SK-N-SH (cell line): ENCODE measurements around the gene KRT9. TPM values are rescaled to one million over a fixed set of nuclear protein-coding genes. Genes with fewer than 3 reads are reported as not detected.
"Not testable (repeated sequence)": the region's sequence is repeated elsewhere in the genome, so short reads cannot be mapped to it uniquely, and the experiment has no call there.

Source experiments
- CTCF ChIA-PET: fragments of 300-600, 350-600 bp; formaldehyde crosslinking; extraction: SDS; loops from one replicate; lab custom pipeline; 2021; lab: Yijun Ruan, JAX
- POLR2A ChIA-PET: fragments of 350-600 bp; sonication (Branson Sonifier 250); formaldehyde crosslinking; extraction: SDS; loops from one replicate; lab custom pipeline; 2020; ENCODE audit warnings: antibody characterized with exemption, inconsistent platforms; lab: Yijun Ruan, JAX
- DNase-seq: peaks from one replicate; pipeline ENCODE4 v3.0.0; 2012
- H2AFZ ChIP-seq: fragments of 200-600 bp; sonication (generic); 2 replicates; pipeline ENCODE4 v1.8.1; 2016; ENCODE audit warnings: antibody characterized with exemption, mild to moderate bottlenecking, low read depth
- H3F3A ChIP-seq: fragments of 200-600 bp; sonication (generic); replicated peaks from 2 replicates; pipeline ENCODE3; 2016; ENCODE audit warnings: antibody characterized with exemption, mild to moderate bottlenecking; ENCODE audit not compliant: insufficient read depth
- H3K27ac ChIP-seq, 2 experiments: fragments of 200-500 bp in 1 of 2; fragments of 200-600 bp in 1 of 2; sonication (Bioruptor generic) in 1 of 2; sonication (generic), shearing (Covaris generic) in 1 of 2; 2 replicates each; pipeline versions ENCODE4 v1.5.1 to v1.6.1; 2014 to 2016; ENCODE audit warnings: low read depth in 2 of 2, inconsistent platforms in 1 of 2, low read length in 1 of 2, mild to moderate bottlenecking in 1 of 2, mixed read lengths in 1 of 2
- H3K27me3 ChIP-seq: fragments of 200-600 bp; sonication (generic), shearing (Covaris generic); 2 replicates; pipeline ENCODE4 v1.6.1; 2016; ENCODE audit warnings: mixed run types; ENCODE audit not compliant: insufficient read depth
- H3K36me3 ChIP-seq, 2 experiments: fragments of 200-500 bp in 1 of 2; fragments of 200-600 bp in 1 of 2; sonication (Bioruptor generic) in 1 of 2; sonication (generic) in 1 of 2; replicated peaks in 1 of 2; 2 replicates each; pipeline versions ENCODE3 to v1.5.1; 2014 to 2016; ENCODE audit warnings: low read length in 1 of 2, mild to moderate bottlenecking in 1 of 2; ENCODE audit not compliant: insufficient read depth in 2 of 2, control insufficient read depth in 1 of 2
- H3K4me1 ChIP-seq, 2 experiments: fragments of 200-500 bp in 1 of 2; fragments of 200-600 bp in 1 of 2; sonication (Bioruptor generic) in 1 of 2; sonication (generic), shearing (Covaris generic) in 1 of 2; 2 replicates each; pipeline versions ENCODE4 v1.5.1 to v1.6.1; 2014 to 2016; ENCODE audit warnings: low read depth in 1 of 2, low read length in 1 of 2, mixed run types in 1 of 2; ENCODE audit not compliant: insufficient read depth in 2 of 2, control insufficient read depth in 1 of 2
- H3K4me2 ChIP-seq: fragments of 200-600 bp; sonication (generic), shearing (Covaris generic); 2 replicates; pipeline ENCODE4 v1.6.1; 2017; ENCODE audit warnings: mixed run types
- H3K4me3 ChIP-seq, 2 experiments: fragments of 200-500 bp in 1 of 2; fragments of 200-600 bp in 1 of 2; sonication (Bioruptor generic) in 1 of 2; sonication (generic), shearing (Covaris generic) in 1 of 2; 2 replicates each; pipeline versions ENCODE4 v1.5.1 to v1.8.1; 2014 to 2016; ENCODE audit warnings: low read depth in 2 of 2, inconsistent platforms in 1 of 2, low read length in 1 of 2, mild to moderate bottlenecking in 1 of 2, mixed read lengths in 1 of 2, moderate library complexity in 1 of 2
- H3K79me2 ChIP-seq: fragments of 200-600 bp; sonication (generic); 2 replicates; pipeline ENCODE4 v1.8.1; 2017; ENCODE audit warnings: mild to moderate bottlenecking; ENCODE audit not compliant: insufficient read depth
- H3K9ac ChIP-seq: fragments of 200-600 bp; sonication (generic); 2 replicates; pipeline ENCODE4 v1.6.1; 2017; ENCODE audit warnings: mixed run types
- H3K9me2 ChIP-seq: fragments of 200-600 bp; sonication (generic); 2 replicates; pipeline ENCODE4 v1.6.1; 2017; ENCODE audit warnings: mixed run types
- H3K9me3 ChIP-seq: fragments of 200-600 bp; sonication (generic); 2 replicates; pipeline ENCODE4 v1.6.1; 2017; ENCODE audit warnings: mixed run types, mild to moderate bottlenecking, moderate library complexity
- H4K20me1 ChIP-seq: fragments of 200-600 bp; sonication (generic); 2 replicates; pipeline ENCODE4 v1.6.1; 2017; ENCODE audit warnings: mild to moderate bottlenecking, mixed run types; ENCODE audit not compliant: insufficient read depth
- CHD2 ChIP-seq: fragments of 150-350 bp; IDR thresholded peaks from 2 replicates; pipeline ENCODE4 v1.6.1; 2018; ENCODE audit warnings: low read length; ENCODE audit not compliant: partially characterized antibody
- FOXJ3 ChIP-seq: sonication (generic); formaldehyde crosslinking; IDR thresholded peaks from 2 replicates; pipeline ENCODE4 v1.5.1; 2020; ENCODE audit warnings: mild to moderate bottlenecking, missing genetic modification reagents
- MEF2A ChIP-seq: IDR thresholded peaks from 2 replicates; pipeline ENCODE4 v1.4.0; 2012; ENCODE audit warnings: low read depth, borderline replicate concordance
- NFIC ChIP-seq: IDR thresholded peaks from 2 replicates; pipeline ENCODE4 v1.4.0; 2012; ENCODE audit warnings: borderline replicate concordance
- RAD21 ChIP-seq: IDR thresholded peaks from 2 replicates; pipeline ENCODE4 v1.6.1; 2012; ENCODE audit warnings: mild to moderate bottlenecking, low read length
- RCOR1 ChIP-seq: fragments of 150-350 bp; IDR thresholded peaks from 2 replicates; pipeline ENCODE4 v1.6.1; 2017; ENCODE audit warnings: antibody characterized with exemption, low read length
- RXRA ChIP-seq: IDR thresholded peaks from 2 replicates; pipeline ENCODE4 v1.4.0; 2012; ENCODE audit warnings: low read depth, mild to moderate bottlenecking, borderline replicate concordance
- SMC3 ChIP-seq: IDR thresholded peaks from 2 replicates; pipeline ENCODE4 v1.6.1; 2012; ENCODE audit warnings: low read depth, low read length, improper control_type of control experiment
- WGBS: methylation state at CpG from one replicate; pipeline ENCODE4 v1.1.6; 2017; ENCODE audit warnings: low lambda C conversion rate; 5-methylcytosine and 5-hydroxymethylcytosine counted together
- polyA plus RNA-seq, 3 experiments: library from polyadenylated mRNA; depleted of rRNA; stranded (reverse); fragments of >200 nt; gene quantifications; 2 replicates each; pipeline ENCODE4 v1.2.3, GENCODE V29; 2012
- TF ChIP-seq, protein P1 (sequence below): fragments of 200-600 bp; sonication (generic); IDR thresholded peaks from 2 replicates; pipeline ENCODE4 v1.6.1; 2017; ENCODE audit warnings: antibody characterized with exemption, mild to moderate bottlenecking, moderate library complexity
- TF ChIP-seq, protein P2 (sequence below): IDR thresholded peaks from 2 replicates; pipeline ENCODE4; 2012

KRT9 gene
- polyA plus RNA-seq, 1 of the 3 experiments (the other 2 are of a cell fraction): not detected

DNA sequence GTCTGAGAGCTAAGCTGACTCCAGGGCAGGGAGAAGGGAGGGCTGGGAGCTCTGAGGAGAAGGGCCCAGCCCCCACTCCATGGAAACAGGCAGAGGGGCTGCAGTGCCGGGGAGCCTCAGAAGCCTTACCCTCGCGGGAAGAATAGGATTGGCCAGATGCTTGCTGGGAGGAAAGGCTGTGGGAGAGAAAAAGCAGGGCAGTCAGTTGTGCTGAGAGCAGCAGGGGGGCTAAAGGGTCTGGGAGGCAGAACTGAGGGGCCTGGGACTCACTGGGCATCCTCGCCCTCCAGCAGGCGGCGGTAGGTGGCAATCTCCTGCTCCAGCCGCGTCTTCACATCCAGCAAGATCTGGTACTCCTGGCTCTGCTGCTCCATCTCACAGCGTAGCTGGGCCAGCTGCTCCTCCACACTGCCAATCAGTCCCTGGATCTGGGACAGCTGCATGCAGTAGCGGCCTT is 38.2 kb upstream of the KRT9 start:
- not testable (repeated sequence) for DNase-seq, H3K4me2 ChIP-seq, H4K20me1 ChIP-seq, H3K9ac ChIP-seq
- H3K27me3 ChIP-seq: peaks cover 20% of the 10 kb centered on the region; the same call in 1 of the 2 replicates
- POLR2A ChIA-PET: interaction anchor here (0.6 kb wide), 1 partner anchor 54 kb away, joined by 3 read pairs; no protein-coding TSS in a partner anchor
- TF ChIP-seq SMC3 (peak; percentile 17; the same call in 1 of the 2 replicates), RAD21 (peak; percentile 37)
- TF ChIP-seq, protein P1, sequence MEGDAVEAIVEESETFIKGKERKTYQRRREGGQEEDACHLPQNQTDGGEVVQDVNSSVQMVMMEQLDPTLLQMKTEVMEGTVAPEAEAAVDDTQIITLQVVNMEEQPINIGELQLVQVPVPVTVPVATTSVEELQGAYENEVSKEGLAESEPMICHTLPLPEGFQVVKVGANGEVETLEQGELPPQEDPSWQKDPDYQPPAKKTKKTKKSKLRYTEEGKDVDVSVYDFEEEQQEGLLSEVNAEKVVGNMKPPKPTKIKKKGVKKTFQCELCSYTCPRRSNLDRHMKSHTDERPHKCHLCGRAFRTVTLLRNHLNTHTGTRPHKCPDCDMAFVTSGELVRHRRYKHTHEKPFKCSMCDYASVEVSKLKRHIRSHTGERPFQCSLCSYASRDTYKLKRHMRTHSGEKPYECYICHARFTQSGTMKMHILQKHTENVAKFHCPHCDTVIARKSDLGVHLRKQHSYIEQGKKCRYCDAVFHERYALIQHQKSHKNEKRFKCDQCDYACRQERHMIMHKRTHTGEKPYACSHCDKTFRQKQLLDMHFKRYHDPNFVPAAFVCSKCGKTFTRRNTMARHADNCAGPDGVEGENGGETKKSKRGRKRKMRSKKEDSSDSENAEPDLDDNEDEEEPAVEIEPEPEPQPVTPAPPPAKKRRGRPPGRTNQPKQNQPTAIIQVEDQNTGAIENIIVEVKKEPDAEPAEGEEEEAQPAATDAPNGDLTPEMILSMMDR: peak; percentile 16; the same call in 1 of the 2 replicates
- TF ChIP-seq, all 33 proteins: peak for 3; not testable (repeated sequence) for 30
- not testable (repeated sequence) for H3K9me2 ChIP-seq, H3K27ac ChIP-seq, H3K4me3 ChIP-seq, H3K36me3 ChIP-seq, H3K79me2 ChIP-seq, H3K9me3 ChIP-seq, H3F3A ChIP-seq, H2AFZ ChIP-seq, H3K4me1 ChIP-seq
- CTCF ChIA-PET: interaction anchor here (0.7 to 3.8 kb wide), 15 partner anchors 9 to 700 kb away, joined by 3 to 34 read pairs (median 4); no protein-coding TSS in a partner anchor
- 36% methylated on average over 7 of the region's 10 CpGs for WGBS

DNA sequence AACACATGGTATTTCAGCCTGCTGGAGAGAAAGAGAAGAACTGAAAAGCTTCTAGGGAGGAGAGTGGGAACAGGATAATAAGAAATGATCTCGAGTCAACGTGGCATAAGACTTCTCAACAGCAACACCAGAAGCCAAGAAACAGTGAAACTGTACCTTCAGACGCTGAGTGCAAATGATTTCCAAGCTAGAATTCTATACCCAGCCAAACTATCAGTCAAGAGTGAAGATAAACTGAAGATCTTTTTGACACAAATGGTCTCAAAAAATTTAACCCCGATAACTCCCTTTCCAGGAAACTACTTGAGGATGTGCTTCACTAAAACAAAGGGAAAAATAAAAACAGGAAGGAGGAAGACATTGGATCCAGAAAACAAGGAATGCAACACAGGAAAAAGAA is 35.1 kb upstream of the KRT9 start:
- WGBS: 26% methylated on average over 4 of the region's 4 CpGs
- POLR2A ChIA-PET, H3K27ac ChIP-seq, DNase-seq, H3K79me2 ChIP-seq, H2AFZ ChIP-seq, H4K20me1 ChIP-seq, H3K4me2 ChIP-seq, H3K4me1 ChIP-seq, H3K4me3 ChIP-seq, H3K9me2 ChIP-seq, H3K9ac ChIP-seq, H3F3A ChIP-seq, H3K9me3 ChIP-seq, H3K36me3 ChIP-seq: not testable (repeated sequence)
- H3K27me3 ChIP-seq: peaks cover 32% of the 10 kb centered on the region
- CTCF ChIA-PET: interaction anchor here (1.5 to 1.8 kb wide), 2 partner anchors 12 to 56 kb away, joined by 3 to 5 read pairs; no protein-coding TSS in a partner anchor

DNA sequence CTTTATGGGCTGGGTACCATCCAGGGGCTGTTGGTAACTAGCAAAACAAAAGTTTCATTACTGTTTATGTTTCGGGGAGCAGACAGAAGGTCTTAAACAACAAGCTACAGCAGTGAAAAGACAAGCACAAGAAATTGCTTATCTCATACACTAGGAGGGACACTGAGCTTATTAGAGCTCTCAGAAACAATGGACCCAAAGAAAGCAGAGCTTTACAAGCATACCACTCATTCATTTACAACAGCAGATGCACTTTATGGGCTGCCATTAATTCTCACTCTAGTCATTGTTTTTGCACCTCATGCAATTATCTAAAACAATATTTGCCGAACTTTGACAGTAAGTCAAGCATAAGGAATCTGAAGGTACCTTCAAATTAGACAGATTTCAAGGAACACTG is 30.7 kb upstream of the KRT9 start:
- ChIA-PET POLR2A (no interaction called here), CTCF (interaction anchor here (0.7 to 3.5 kb wide), 4 partner anchors 46 to 702 kb away, joined by 3 to 19 read pairs (median 10); no protein-coding TSS in a partner anchor)
- H3K9ac ChIP-seq: no peak overlapping the region
- no peak overlapping the region for H3K27ac ChIP-seq
- H3K9me3 ChIP-seq: no peaks in the 10 kb centered on the region
- H3K9me2 ChIP-seq: no peaks in the 10 kb centered on the region
- no peaks in the 10 kb centered on the region for H4K20me1 ChIP-seq
- H3K27me3 ChIP-seq: peaks cover 16% of the 10 kb centered on the region
- H3K4me2 ChIP-seq: no peak overlapping the region
- H3K36me3 ChIP-seq: no peaks in the 10 kb centered on the region
- H2AFZ ChIP-seq: no peak overlapping the region
- peaks cover 0 to 3% of the 10 kb centered on the region in 2 experiments; a peak in 1 of 4 replicates for H3K4me1 ChIP-seq
- DNase-seq: no peak
- TF ChIP-seq, protein P2, sequence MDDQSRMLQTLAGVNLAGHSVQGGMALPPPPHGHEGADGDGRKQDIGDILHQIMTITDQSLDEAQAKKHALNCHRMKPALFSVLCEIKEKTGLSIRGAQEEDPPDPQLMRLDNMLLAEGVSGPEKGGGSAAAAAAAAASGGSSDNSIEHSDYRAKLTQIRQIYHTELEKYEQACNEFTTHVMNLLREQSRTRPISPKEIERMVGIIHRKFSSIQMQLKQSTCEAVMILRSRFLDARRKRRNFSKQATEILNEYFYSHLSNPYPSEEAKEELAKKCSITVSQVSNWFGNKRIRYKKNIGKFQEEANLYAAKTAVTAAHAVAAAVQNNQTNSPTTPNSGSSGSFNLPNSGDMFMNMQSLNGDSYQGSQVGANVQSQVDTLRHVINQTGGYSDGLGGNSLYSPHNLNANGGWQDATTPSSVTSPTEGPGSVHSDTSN: no peak
- no peak for TF ChIP-seq CHD2
- no peak for TF ChIP-seq FOXJ3 (CRISPR knock-in tag)
- no peak for TF ChIP-seq MEF2A
- TF ChIP-seq RCOR1: no peak
- no peak for TF ChIP-seq RXRA
- no peak for TF ChIP-seq NFIC
- TF ChIP-seq SMC3: no peak
- H3F3A ChIP-seq: no peaks in the 10 kb centered on the region
- no peak overlapping the region for H3K4me3 ChIP-seq
- WGBS: 20% methylated on average over 2 of the region's 2 CpGs
- no peaks in the 10 kb centered on the region for H3K79me2 ChIP-seq
